Psoas muscle (tissue), 8 donors: ENCODE results near the gene BRPF1. TPM values are rescaled to one million over a fixed set of nuclear protein-coding genes. Genes with fewer than 3 reads are reported as not detected.

Experiments
- ATAC-seq, 4 donors: fragments of 200-7000 bp; cut with Tn5 transposase; one replicate each; pipeline ENCODE4 v1.9.1; 2020; ENCODE audit warnings: moderate library complexity in 3 of 4, mild to moderate bottlenecking in 2 of 4
- DNase-seq, 2 donors: peaks; one replicate each; pipeline ENCODE4 v3.0.0-alpha.2; 2020
- H3K27ac ChIP-seq: fragments of 200-600 bp; one replicate; pipeline ENCODE4 v1.8.0; 2022
- H3K27me3 ChIP-seq, 3 donors: fragments of 200-600 bp in 1 of 3; one replicate each; pipeline versions ENCODE4 v1.6.1 to v1.8.0; 2013 to 2022; ENCODE audit warnings: low read length in 2 of 3, mild to moderate bottlenecking in 2 of 3, moderate library complexity in 1 of 3; ENCODE audit not compliant: insufficient read depth in 3 of 3
- H3K36me3 ChIP-seq, 2 donors: fragments of 200-600 bp in 1 of 2; one replicate each; pipeline versions ENCODE4 v1.6.1 to v1.8.0; 2013 to 2022; ENCODE audit warnings: low read depth in 1 of 2, mild to moderate bottlenecking in 1 of 2, moderate library complexity in 1 of 2; ENCODE audit not compliant: insufficient read depth in 1 of 2
- H3K4me1 ChIP-seq: fragments of 200-600 bp; one replicate; pipeline ENCODE4 v1.8.0; 2022
- H3K4me3 ChIP-seq: fragments of 200-600 bp; one replicate; pipeline ENCODE4 v1.8.0; 2022; ENCODE audit warnings: mild to moderate bottlenecking
- H3K9me3 ChIP-seq: fragments of 200-600 bp; one replicate; pipeline ENCODE4 v1.8.0; 2022
- CTCF ChIP-seq: fragments of 200-600 bp; IDR thresholded peaks from one replicate; pipeline ENCODE4 v1.8.0; 2022; ENCODE audit warnings: antibody characterized with exemption
- WGBS, 3 donors: extraction: QIAGEN DNeasy Blood & Tissue Kit; methylation state at CpG; one replicate each; pipeline versions ENCODE4 v1.1.6 to v1.1.7; 2013; 5-methylcytosine and 5-hydroxymethylcytosine counted together
- intact Hi-C, 2 donors: fragments of 100-400 bp; cut with DNase I; formaldehyde crosslinking; loops; one replicate each; pipeline versions ENCODE4 v1.11.0 to v1.14.2; 2022
- polyA plus RNA-seq, 3 donors: library from polyadenylated mRNA; stranded (reverse); fragments of 200-250 nt; gene quantifications; one replicate each; pipeline ENCODE4 v1.2.3, GENCODE V29; 2013
- total RNA-seq, 4 donors: library from RNA; stranded (reverse); fragmentation: NEBNext Ultra II Directional in 2 of 4; extraction: Animal tissue kit (Norgen Biotek cat#: 25700) in 2 of 4; gene quantifications; one replicate each; pipeline versions ENCODE4 v1.2.1 to v1.2.4, GENCODE V29; 2021 to 2023
- donor health status: healthy with polysubstance abuse.
- donor health status: DM: no; HTN: no; CAD: no; lungs with moderate emphysema.
- donor health status: Bipolar disorder and iron deficiency.
- donor health status: healthy.
- donor health status: DM: yes; HTN: yes; CAD: no.
- donor health status: DM: no; HTN: no; CAD: no.
- donor health status: DM: no; HTN: no; CAD: no.
- donor health status: DM: yes; HTN: yes; CAD: no.

The BRPF1 gene
- total and polyA plus RNA-seq, 7 donors: 6.8 to 16.1 (median 9.9) TPM

- TF ChIP-seq CTCF: no peak
- no peaks in the 10 kb centered on the region for H3K27me3 ChIP-seq
- H3K27ac ChIP-seq: no peak overlapping the region
- no peak for DNase-seq
- no peaks in the 10 kb centered on the region for H3K9me3 ChIP-seq
- H3K4me1 ChIP-seq: peaks cover 5% of the 10 kb centered on the region
- ATAC-seq: no peak
- intact Hi-C loops: no loop called here
- WGBS, 3 donors: 95 to 96% (median 95%) methylated on average over 5 of the region's 5 CpGs
- H3K36me3 ChIP-seq: peaks cover 8 to 93% of the 10 kb centered on the region in 2 donors
- no peak overlapping the region for H3K4me3 ChIP-seq
Observed at GRCh38 chr3:9692416-9692815, 39.1 kb upstream of the BRPF1 start.

GRCh38 chr3:9695345-9695744 lies 36.2 kb upstream of the BRPF1 start:
- DNase-seq (no peak), ATAC-seq (peak in 2 of 4 donors; percentile 24 to 32)
- Histone ChIP-seq H3K27ac (no peak overlapping the region), H3K9me3 (no peaks in the 10 kb centered on the region), H3K4me3 (no peak overlapping the region), H3K27me3 (no peaks in the 10 kb centered on the region), H3K36me3 (peaks cover 8 to 93% of the 10 kb centered on the region in 2 donors), H3K4me1 (peaks cover 5% of the 10 kb centered on the region)
- intact Hi-C loops: no loop called here
- no peak for TF ChIP-seq CTCF
- WGBS, 3 donors: 34 to 48% (median 43%) methylated on average over 4 of the region's 4 CpGs

GRCh38 chr3:9695746-9696145 lies 35.8 kb upstream of the BRPF1 start:
- WGBS, 3 donors: 73 to 86% (median 77%) methylated on average over 7 of the region's 7 CpGs
- Histone ChIP-seq H3K4me3 (no peak overlapping the region), H3K4me1 (peaks cover 5% of the 10 kb centered on the region), H3K27ac (no peak overlapping the region), H3K36me3 (peaks cover 5 to 93% of the 10 kb centered on the region in 2 donors), H3K27me3 (no peaks in the 10 kb centered on the region), H3K9me3 (no peaks in the 10 kb centered on the region)
- no peak for TF ChIP-seq CTCF
- intact Hi-C loops: no loop called here
- DNase-seq (no peak), ATAC-seq (no peak)

GRCh38 chr3:9696480-9697220 lies 34.9 kb upstream of the BRPF1 start:
- H3K9me3 ChIP-seq: no peaks in the 10 kb centered on the region
- no peak overlapping the region for H3K27ac ChIP-seq
- intact Hi-C loops: no loop called here
- DNase-seq (no peak), ATAC-seq (peak in 2 of 4 donors; percentile 26 to 42)
- TF ChIP-seq CTCF: no peak
- peaks cover 5 to 93% of the 10 kb centered on the region in 2 donors for H3K36me3 ChIP-seq
- WGBS, 3 donors: 35 to 53% (median 38%) methylated on average over 5 of the region's 5 CpGs
- H3K4me1 ChIP-seq: peaks cover 5% of the 10 kb centered on the region
- H3K27me3 ChIP-seq: no peaks in the 10 kb centered on the region
- H3K4me3 ChIP-seq: no peak overlapping the region

- H3K27ac ChIP-seq: no peak overlapping the region
- DNase-seq (no peak), ATAC-seq (no peak)
- peaks cover 5% of the 10 kb centered on the region for H3K4me1 ChIP-seq
- H3K36me3 ChIP-seq: peaks cover 5 to 93% of the 10 kb centered on the region in 2 donors
- WGBS, 3 donors: 73 to 77% (median 74%) methylated on average over 4 of the region's 4 CpGs
- intact Hi-C loops: no loop called here
- no peaks in the 10 kb centered on the region for H3K9me3 ChIP-seq
- H3K4me3 ChIP-seq: no peak overlapping the region
- H3K27me3 ChIP-seq: no peaks in the 10 kb centered on the region
- no peak for TF ChIP-seq CTCF
Observed at GRCh38 chr3:9697892-9698291, 33.6 kb upstream of the BRPF1 start.
